BLaER1 treated with 17β-estradiol and CSF1 and Interleukin-3, amounts not matched to agents 10 nM and 100 nM (cell line): ENCODE measurements around the gene NPIPA5.
A peak's percentile ranks its signal among the peaks of the same experiment; 100 is the strongest.
"Not testable (repeated sequence)": the region's sequence is repeated elsewhere in the genome, so short reads cannot be mapped to it uniquely, and the experiment has no call there.

Experiments used
- H3K27ac ChIP-seq, 11 experiments: shearing (Covaris generic); formaldehyde crosslinking; 2 replicates each; pipeline ENCODE4 v1.8.1; 2022
- H3K27me3 ChIP-seq, 11 experiments: shearing (Covaris generic); formaldehyde crosslinking; 2 replicates each; pipeline ENCODE4 v1.8.1; 2022
- H3K36me3 ChIP-seq, 11 experiments: shearing (Covaris generic); formaldehyde crosslinking; 2 replicates each; pipeline ENCODE4 v1.8.1; 2022
- H3K4me1 ChIP-seq, 10 experiments: shearing (Covaris generic); formaldehyde crosslinking; 2 replicates each; pipeline ENCODE4 v1.8.1; 2022
- H3K4me2 ChIP-seq, 11 experiments: shearing (Covaris generic); formaldehyde crosslinking; 2 replicates each; pipeline ENCODE4 v1.8.1; 2022
- H3K4me3 ChIP-seq, 10 experiments: shearing (Covaris generic); formaldehyde crosslinking; 2 replicates each; pipeline ENCODE4 v1.8.1; 2022
- H3K9ac ChIP-seq, 11 experiments: shearing (Covaris generic); formaldehyde crosslinking; 2 replicates each; pipeline ENCODE4 v1.8.1; 2022
- H3K9me3 ChIP-seq, 11 experiments: shearing (Covaris generic); formaldehyde crosslinking; replicated peaks in 1 of 11; 2 replicates each; pipeline ENCODE4 v1.8.1; 2022
- H4K20me1 ChIP-seq, 11 experiments: shearing (Covaris generic); formaldehyde crosslinking; 2 replicates each; pipeline ENCODE4 v1.8.1; 2022
- Cebpa-rat ChIP-seq, 11 experiments: shearing (Covaris generic); IDR thresholded peaks; 2 replicates each; pipeline ENCODE4 v1.8.1; 2022

NPIPA5 gene

DNA sequence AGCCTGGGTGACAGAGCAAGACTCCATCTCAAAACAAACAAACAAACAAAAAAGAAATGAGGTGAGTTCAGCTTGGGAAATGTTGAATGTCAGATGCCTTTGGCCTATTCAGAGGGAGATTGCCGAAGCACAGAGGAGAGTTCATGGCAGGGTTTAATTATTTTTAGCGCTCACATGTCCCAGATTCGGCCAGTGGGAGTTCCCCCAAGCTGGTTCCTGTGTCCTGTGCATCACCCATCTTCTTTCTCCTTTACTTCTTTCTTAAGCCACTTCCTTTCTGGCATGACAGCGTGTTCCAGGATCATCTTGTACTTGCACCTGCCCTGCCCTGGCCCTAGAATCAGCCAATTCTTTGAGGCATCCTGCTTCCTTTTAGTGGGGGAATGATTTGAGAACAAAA is 26.7 kb upstream of the NPIPA5 start:
- no peak for TF ChIP-seq Cebpa-rat (IDR thresholded peaks at IDR 0.05)
- Histone ChIP-seq H3K9me3 (no peaks in the 10 kb centered on the region), H4K20me1 (no peaks in the 10 kb centered on the region), H3K4me3 (no peak overlapping the region), H3K4me1 (peaks cover 43 to 57% (median 52%) of the 10 kb centered on the region in 10 experiments), H3K27ac (peak overlapping the region in 8 of 11 experiments; percentile 37 to 82 (median 44); a peak in 12 of 22 replicates), H3K9ac (peak overlapping the region in 2 of 11 experiments; percentile 4 to 33; a peak in 2 of 22 replicates), H3K4me2 (peak overlapping the region; percentile 22 to 78 (median 61)), H3K36me3 (no peaks in the 10 kb centered on the region), H3K27me3 (no peaks in the 10 kb centered on the region)

DNA sequence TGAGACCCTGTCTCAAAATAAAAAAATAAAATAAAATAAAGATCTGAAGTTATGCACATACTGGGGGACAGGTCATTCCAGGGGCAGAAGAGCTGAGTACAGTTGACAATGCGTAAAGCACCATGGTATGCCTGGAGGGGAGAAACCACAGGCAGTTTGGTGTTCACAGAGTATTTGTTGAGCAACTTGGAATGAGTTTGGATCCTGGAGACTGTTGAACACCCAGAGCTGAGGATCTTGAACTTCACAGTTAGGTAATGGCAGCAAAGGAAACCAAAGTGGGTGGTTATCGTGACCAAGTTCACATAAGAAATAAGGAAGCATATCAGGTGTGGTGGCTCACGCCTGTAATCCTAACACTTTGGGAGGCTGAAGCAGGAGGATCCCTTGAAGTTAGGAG is 26.0 kb upstream of the NPIPA5 start:
- not testable (repeated sequence) for H3K36me3 ChIP-seq, H3K4me3 ChIP-seq, H3K9me3 ChIP-seq, H3K27me3 ChIP-seq, H4K20me1 ChIP-seq
- peak overlapping the region; percentile 22 to 78 (median 61); a peak in 21 of 22 replicates for H3K4me2 ChIP-seq
- peak overlapping the region in 2 of 11 experiments; percentile 4 to 33; a peak in 2 of 22 replicates for H3K9ac ChIP-seq
- H3K4me1 ChIP-seq: peaks cover 43 to 57% (median 51%) of the 10 kb centered on the region in 10 experiments
- peak overlapping the region; percentile 36 to 82 (median 45); a peak in 17 of 22 replicates for H3K27ac ChIP-seq

DNA sequence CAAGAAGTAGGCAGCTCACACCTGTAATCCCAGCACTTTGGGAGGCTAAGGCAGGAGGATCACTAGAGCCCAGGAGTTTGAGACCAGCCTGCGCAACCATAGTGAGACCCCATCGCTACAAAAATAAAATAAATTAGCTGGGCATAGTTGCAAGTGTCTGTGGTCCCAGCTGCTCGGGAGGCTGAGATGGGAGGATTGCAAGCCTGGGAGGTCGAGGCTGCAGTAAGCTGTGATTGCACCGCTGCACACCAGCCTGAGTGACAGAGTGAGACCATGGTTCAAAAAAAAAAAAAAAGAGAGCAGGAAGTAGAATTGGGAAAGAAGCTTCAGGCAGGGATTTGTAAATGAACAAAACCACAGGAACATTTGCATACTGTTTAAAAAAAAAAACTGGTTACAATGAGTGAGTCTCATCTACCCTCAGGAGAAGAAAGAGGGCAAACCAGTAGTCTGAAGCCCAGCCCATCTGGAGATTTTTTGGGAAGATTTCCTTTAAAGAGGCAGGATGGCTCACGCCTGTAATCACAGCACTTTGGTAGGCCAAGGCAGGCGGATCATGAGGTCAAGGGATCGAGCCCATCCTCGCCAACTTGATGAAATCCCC is 25.4 kb upstream of the NPIPA5 start:
- Histone ChIP-seq H3K27me3 (no peaks in the 10 kb centered on the region), H3K9ac (peak overlapping the region in 2 of 11 experiments; percentile 4 to 33; a peak in 2 of 22 replicates), H3K4me3 (no peak overlapping the region), H3K4me1 (peaks cover 40 to 51% (median 45%) of the 10 kb centered on the region in 10 experiments), H3K4me2 (peak overlapping the region; percentile 22 to 78 (median 61); a peak in 20 of 22 replicates), H3K9me3 (no peaks in the 10 kb centered on the region), H3K36me3 (no peaks in the 10 kb centered on the region), H4K20me1 (no peaks in the 10 kb centered on the region), H3K27ac (peak overlapping the region; percentile 36 to 82 (median 45); a peak in 16 of 22 replicates)
- TF ChIP-seq Cebpa-rat (IDR thresholded peaks at IDR 0.05): no peak

DNA sequence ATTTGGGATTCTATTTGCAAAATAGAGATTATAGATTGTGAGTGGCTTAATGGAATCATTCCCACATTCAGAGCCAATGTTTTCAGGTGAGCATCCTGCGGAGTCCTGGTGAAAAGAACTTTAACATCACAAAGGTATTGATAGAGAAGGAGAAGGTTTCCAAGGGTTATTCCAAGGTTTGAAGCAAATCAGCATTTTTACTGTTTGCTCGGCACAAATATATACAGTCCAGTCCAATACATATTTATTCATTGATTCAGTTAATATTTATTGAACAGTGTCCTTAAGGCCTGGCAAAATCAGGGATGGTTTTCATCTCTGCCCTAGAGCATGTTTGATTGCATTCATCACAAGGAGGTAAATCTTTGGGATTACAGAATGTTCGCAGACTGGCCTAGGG is 23.9 kb upstream of the NPIPA5 start:
- Histone ChIP-seq H3K4me2 (no peak overlapping the region; a peak in 1 of 22 replicates), H3K9me3 (no peaks in the 10 kb centered on the region), H3K27me3 (peaks cover 0 to 2% (median 0%) of the 10 kb centered on the region in 11 experiments; a peak in 1 of 22 replicates), H3K9ac (no peak overlapping the region), H4K20me1 (no peaks in the 10 kb centered on the region), H3K4me1 (peaks cover 27 to 39% (median 32%) of the 10 kb centered on the region in 10 experiments), H3K27ac (no peak overlapping the region), H3K4me3 (no peak overlapping the region), H3K36me3 (no peaks in the 10 kb centered on the region)
- TF ChIP-seq Cebpa-rat (IDR thresholded peaks at IDR 0.05): no peak

DNA sequence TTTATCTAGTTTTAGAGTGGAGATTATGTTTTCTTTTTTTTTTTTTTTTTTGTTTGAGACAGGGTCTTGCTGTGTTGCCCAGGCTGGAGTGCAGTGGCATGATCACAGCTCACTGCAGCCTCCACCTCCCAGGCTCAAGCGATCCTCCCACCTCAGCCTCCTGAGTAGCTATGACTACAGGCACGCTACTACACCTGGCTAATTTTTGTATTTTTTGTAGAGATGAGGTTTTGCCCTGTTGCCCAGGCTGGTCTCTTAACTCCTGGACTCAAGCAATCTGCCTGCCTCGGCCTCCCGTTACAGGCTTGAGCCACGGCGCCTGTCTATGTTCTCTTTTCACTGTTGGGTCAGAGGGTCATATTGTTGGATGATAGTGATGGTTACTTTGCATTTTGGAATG is 22.2 kb upstream of the NPIPA5 start:
- H3K36me3 ChIP-seq, H3K4me2 ChIP-seq, H3K9ac ChIP-seq, H3K27ac ChIP-seq, H4K20me1 ChIP-seq, H3K4me3 ChIP-seq: not testable (repeated sequence)
- peaks cover 5 to 12% (median 7%) of the 10 kb centered on the region in 11 experiments; a peak in 20 of 22 replicates for H3K9me3 ChIP-seq
- H3K4me1 ChIP-seq: peaks cover 20 to 34% (median 25%) of the 10 kb centered on the region in 10 experiments
- H3K27me3 ChIP-seq: peaks cover 6 to 19% (median 15%) of the 10 kb centered on the region in 11 experiments

DNA sequence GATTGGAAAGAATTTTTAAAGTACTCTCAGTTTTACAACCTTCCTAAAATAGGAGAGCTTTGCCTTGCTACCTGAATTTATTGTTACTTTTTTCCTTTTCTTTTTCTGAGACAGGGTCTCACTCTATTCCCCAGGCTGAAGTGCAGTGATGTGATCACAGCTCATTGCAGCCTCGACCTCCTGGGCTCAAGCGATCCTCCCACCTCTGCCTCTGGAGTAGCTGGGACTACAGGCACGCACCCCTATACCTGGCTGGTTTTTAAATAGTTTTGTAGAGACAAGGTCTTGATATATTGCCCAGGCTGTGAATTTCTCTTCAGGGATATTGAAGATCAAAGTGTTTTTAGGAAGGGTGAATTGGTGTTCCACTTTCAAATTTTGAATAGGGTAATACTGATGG is 21.2 kb upstream of the NPIPA5 start:
- no peak overlapping the region for H3K9ac ChIP-seq
- no peak overlapping the region for H3K4me2 ChIP-seq
- no peak for TF ChIP-seq Cebpa-rat (IDR thresholded peaks at IDR 0.05)
- H3K27ac ChIP-seq: no peak overlapping the region
- H3K27me3 ChIP-seq: peaks cover 8 to 25% (median 18%) of the 10 kb centered on the region in 11 experiments
- peaks cover 5 to 18% (median 7%) of the 10 kb centered on the region in 11 experiments; a peak in 20 of 22 replicates for H3K9me3 ChIP-seq
- H3K4me1 ChIP-seq: peaks cover 10 to 24% (median 15%) of the 10 kb centered on the region in 10 experiments
- no peaks in the 10 kb centered on the region for H3K36me3 ChIP-seq
- no peaks in the 10 kb centered on the region for H4K20me1 ChIP-seq
- no peak overlapping the region for H3K4me3 ChIP-seq

DNA sequence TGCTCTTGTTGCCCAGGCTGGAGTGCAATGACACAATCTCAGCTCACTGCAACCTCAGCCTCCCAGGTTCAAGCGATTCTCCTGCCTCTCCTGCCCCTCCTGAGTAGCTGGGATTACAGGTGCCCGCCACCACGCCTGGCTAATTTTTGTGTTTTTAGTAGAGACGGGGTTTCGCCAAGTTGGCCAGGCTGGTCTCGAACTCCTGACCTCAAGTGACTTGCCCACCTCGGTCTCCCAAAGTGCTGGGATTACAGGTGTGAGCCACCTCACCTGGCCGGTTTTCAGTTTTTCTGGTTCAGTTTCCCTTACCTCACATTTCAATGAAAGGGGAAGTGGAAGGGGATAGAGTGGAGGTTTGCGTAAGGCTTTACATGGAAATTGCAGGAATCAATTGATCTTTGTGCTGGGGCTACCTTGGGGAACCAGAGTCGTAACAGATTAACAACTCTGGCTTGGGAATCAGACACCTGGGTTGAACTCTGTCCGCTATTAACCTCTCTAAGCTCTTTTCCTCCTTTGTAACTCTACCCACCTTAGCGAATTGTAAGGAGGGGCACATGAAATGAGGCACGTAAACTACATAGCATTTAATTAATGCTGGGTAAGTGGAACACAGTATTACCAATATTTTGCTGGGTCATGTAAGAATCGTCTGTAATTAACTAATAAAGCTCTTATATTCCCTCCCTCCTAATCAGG is 20.7 kb upstream of the NPIPA5 start:
- no peaks in the 10 kb centered on the region for H4K20me1 ChIP-seq
- peaks cover 5 to 18% (median 7%) of the 10 kb centered on the region in 11 experiments; a peak in 20 of 22 replicates for H3K9me3 ChIP-seq
- H3K27ac ChIP-seq: no peak overlapping the region
- peaks cover 8 to 25% (median 18%) of the 10 kb centered on the region in 11 experiments for H3K27me3 ChIP-seq
- H3K9ac ChIP-seq: no peak overlapping the region
- TF ChIP-seq Cebpa-rat (IDR thresholded peaks at IDR 0.05): no peak
- H3K4me2 ChIP-seq: no peak overlapping the region
- H3K36me3 ChIP-seq: no peaks in the 10 kb centered on the region
- peaks cover 5 to 18% (median 9%) of the 10 kb centered on the region in 10 experiments for H3K4me1 ChIP-seq
- H3K4me3 ChIP-seq: no peak overlapping the region

DNA sequence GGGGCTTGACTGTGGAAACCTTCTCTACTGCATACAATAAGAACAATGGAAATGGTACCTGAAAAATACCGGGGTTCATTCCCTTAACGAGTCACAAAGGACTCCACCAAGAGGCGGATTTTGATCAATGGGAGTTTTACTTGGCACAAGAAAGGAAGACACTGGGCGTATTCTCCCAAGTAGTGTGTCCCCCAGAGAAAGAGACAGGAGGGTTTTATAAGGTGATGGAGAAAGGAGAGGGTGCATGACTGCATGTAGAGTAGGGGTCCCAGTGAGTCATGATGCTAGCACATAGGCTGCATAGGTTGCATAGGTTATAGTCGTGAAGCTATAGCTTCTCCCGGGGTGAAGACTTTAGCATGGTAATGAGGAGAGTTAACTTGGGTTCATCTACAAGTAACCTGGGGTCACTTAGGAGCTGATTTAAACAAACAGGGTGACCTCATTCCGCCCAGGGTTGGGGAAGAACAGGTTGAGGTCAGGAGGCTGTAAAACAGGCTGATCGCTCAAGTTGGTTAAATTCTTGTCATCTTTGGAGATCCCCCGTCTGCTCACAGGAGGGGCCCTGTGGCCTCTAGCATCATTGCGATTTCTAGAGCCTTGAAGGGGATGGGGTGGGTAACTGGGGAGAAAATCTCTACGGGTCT is 19.0 kb upstream of the NPIPA5 start:
- Histone ChIP-seq H3K4me3 (no peak overlapping the region), H3K4me1 (peaks cover 0 to 1% (median 0%) of the 10 kb centered on the region in 10 experiments; a peak in 2 of 20 replicates), H4K20me1 (no peaks in the 10 kb centered on the region), H3K9ac (no peak overlapping the region), H3K9me3 (peaks cover 5 to 18% (median 7%) of the 10 kb centered on the region in 11 experiments; a peak in 20 of 22 replicates), H3K4me2 (no peak overlapping the region), H3K27ac (no peak overlapping the region), H3K27me3 (peaks cover 8 to 25% (median 18%) of the 10 kb centered on the region in 11 experiments), H3K36me3 (no peaks in the 10 kb centered on the region)
- no peak for TF ChIP-seq Cebpa-rat (IDR thresholded peaks at IDR 0.05)

DNA sequence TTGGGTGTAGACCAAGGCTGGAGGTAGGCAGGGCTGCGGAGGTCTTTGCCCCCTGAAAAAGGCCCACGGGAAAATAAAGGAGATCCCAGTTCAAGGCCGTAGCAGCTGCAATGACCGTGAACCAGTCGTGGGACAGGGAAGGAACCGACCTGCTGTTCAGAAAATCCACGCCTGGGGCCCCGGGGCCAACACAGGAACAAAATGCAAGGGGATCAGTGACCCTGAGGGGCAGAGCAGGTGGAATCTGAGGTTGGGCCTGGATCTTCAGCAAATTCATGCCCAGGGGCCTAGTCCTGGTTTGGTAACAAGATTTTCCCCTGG is 18.4 kb upstream of the NPIPA5 start:
- not testable (repeated sequence) for H3K4me2 ChIP-seq, H3K36me3 ChIP-seq, H3K9ac ChIP-seq, H3K4me1 ChIP-seq, H4K20me1 ChIP-seq, H3K4me3 ChIP-seq, H3K27ac ChIP-seq
- Histone ChIP-seq H3K27me3 (peaks cover 8 to 25% (median 18%) of the 10 kb centered on the region in 11 experiments), H3K9me3 (peaks cover 5 to 18% (median 7%) of the 10 kb centered on the region in 11 experiments; a peak in 20 of 22 replicates)

DNA sequence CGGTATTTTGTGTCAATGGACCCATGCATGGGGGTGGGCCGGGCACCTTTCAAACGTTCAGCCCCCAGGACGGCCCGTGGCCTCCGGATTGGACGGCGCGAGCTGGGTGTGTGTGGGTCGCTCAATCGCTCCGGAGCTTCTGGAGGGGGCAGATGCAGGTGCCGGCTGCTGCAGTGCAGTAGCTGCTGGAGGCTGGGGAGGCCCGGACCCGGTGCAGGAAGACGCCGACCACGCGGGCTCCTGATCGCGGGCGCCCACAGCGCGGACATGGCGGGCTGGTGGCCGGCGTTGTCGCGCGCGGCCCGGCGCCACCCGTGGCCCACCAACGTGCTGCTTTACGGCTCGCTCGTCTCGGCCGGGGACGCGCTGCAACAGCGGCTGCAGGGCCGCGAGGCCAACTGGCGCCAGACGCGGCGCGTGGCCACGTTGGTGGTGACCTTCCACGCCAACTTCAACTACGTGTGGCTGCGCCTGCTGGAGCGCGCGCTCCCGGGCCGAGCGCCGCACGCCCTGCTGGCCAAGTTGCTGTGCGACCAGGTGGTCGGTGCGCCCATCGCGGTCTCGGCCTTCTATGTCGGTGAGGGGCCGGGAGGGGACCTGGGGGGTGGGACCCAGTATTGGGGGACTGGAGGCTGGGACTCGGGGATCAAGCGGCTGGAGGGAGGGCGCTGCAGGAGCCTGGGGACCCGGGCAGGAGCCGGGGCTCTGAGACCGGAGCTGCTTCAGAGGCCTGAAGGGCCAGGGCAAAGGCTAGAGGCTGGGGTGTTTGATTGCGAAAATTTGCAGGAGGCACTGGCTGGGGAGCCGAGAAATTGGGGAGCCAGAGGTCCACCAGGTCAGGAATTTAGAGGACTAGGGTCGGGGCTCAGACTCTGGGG is 17.8 kb upstream of the NPIPA5 start, which contains the start of gene MPV17L:
TSS of gene MPV17L (plus strand) at position 124 of the 878 bp plus-strand sequence. CDS start at position 268, 144 bp downstream.
- peaks cover 8 to 25% (median 18%) of the 10 kb centered on the region in 11 experiments for H3K27me3 ChIP-seq
- not testable (repeated sequence) for H3K4me1 ChIP-seq, H3K4me3 ChIP-seq, H3K27ac ChIP-seq, H4K20me1 ChIP-seq, H3K36me3 ChIP-seq, H3K9ac ChIP-seq
- peak within 1 kb of the TSS in 1 of 11 experiments; percentile 32; a peak in 1 of 22 replicates for H3K4me2 ChIP-seq
- peaks cover 5 to 18% (median 7%) of the 10 kb centered on the region in 11 experiments; a peak in 20 of 22 replicates for H3K9me3 ChIP-seq

DNA sequence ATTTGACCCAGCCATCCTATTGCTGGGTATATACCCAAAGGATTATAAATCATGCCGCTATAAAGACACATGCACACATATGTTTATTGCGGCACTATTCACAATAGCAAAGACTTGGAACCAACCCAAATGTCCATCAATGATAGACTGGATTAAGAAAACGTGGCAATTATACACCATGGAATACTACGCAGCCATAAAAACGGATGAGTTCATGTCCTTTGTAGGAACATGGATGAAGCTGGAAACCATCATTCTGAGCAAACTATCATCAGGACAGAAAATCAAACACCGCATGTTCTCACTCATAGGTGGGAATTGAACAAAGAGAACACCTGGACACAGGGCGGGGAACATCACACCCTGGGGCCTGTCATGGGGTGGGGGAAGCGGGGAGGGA is 14.9 kb upstream of the NPIPA5 start:
- peaks cover 8 to 25% (median 18%) of the 10 kb centered on the region in 11 experiments for H3K27me3 ChIP-seq
- H3K27ac ChIP-seq, H4K20me1 ChIP-seq, H3K4me3 ChIP-seq, H3K9ac ChIP-seq, H3K4me1 ChIP-seq, H3K4me2 ChIP-seq, H3K36me3 ChIP-seq: not testable (repeated sequence)
- peaks cover 5 to 18% (median 7%) of the 10 kb centered on the region in 11 experiments; a peak in 20 of 22 replicates for H3K9me3 ChIP-seq

DNA sequence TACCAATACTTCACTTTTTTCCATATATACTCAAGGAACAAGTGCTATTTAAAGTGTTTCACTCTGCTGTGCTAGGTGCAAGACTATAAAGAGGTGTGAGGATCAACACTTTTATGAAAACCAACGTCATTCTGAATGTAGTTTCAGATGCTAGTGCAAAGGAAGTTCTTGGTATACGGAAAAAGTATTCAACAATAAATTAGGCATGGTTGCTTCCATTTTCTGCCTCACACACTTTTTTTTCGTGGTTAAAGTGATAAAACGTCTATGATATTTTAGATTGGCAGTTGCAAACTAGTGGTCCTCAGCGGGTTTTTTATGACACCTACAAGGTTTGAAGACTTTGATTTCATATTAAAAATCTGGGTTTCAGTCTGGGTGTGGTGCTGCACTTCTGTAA is 11.8 kb upstream of the NPIPA5 start:
- not testable (repeated sequence) for H3K27me3 ChIP-seq, H3K27ac ChIP-seq, H3K4me1 ChIP-seq, H3K4me3 ChIP-seq, H3K4me2 ChIP-seq, H3K9ac ChIP-seq, H3K9me3 ChIP-seq, H3K36me3 ChIP-seq, H4K20me1 ChIP-seq
